H9 (cell line): ENCODE measurements around the gene TNFSF18. TPM values are rescaled to one million over a fixed set of nuclear protein-coding genes. Genes with fewer than 3 reads are reported as not detected.

Experiments used
- DNase-seq: peaks from one replicate; pipeline ENCODE4 v3.0.0-alpha.2; 2017
- H2AFZ ChIP-seq: one replicate; pipeline ENCODE4 v1.6.1; 2013; ENCODE audit warnings: mild to moderate bottlenecking, low read length, control low read depth, moderate library complexity
- H2AK5ac ChIP-seq: 2 replicates; pipeline ENCODE4 v1.6.1; 2013; ENCODE audit warnings: low read length, control low read depth, mixed read lengths; ENCODE audit not compliant: insufficient read length
- H2BK120ac ChIP-seq: one replicate; pipeline ENCODE4 v1.6.1; 2013; ENCODE audit warnings: low read depth, mild to moderate bottlenecking, low read length, control low read depth, inconsistent platforms; ENCODE audit not compliant: poor library complexity, severe bottlenecking
- H2BK12ac ChIP-seq: 2 replicates; pipeline ENCODE4 v1.6.1; 2013; ENCODE audit warnings: low read length, control low read depth, mixed read lengths, low read depth; ENCODE audit not compliant: insufficient read length
- H2BK15ac ChIP-seq: 2 replicates; pipeline ENCODE4 v1.6.1; 2013; ENCODE audit warnings: low read depth, low read length, control low read depth
- H2BK20ac ChIP-seq: one replicate; pipeline ENCODE4 v1.6.1; 2013; ENCODE audit warnings: low read depth, mild to moderate bottlenecking, low read length, control low read depth, inconsistent platforms; ENCODE audit not compliant: poor library complexity, severe bottlenecking
- H2BK5ac ChIP-seq: 2 replicates; pipeline ENCODE4 v1.6.1; 2013; ENCODE audit warnings: low read length, control low read depth, mixed read lengths; ENCODE audit not compliant: insufficient read length
- H3K14ac ChIP-seq: 2 replicates; pipeline ENCODE4 v1.6.1; 2013; ENCODE audit warnings: low read length, control low read depth; ENCODE audit not compliant: insufficient read depth
- H3K18ac ChIP-seq: 2 replicates; pipeline ENCODE4 v1.6.1; 2013; ENCODE audit warnings: low read depth, mild to moderate bottlenecking, mixed read lengths, low read length, control low read depth; ENCODE audit not compliant: insufficient read length
- H3K23ac ChIP-seq: 2 replicates; pipeline ENCODE4 v1.6.1; 2013; ENCODE audit warnings: low read length, control low read depth, mixed read lengths, low read depth; ENCODE audit not compliant: insufficient read length
- H3K23me2 ChIP-seq: 2 replicates; pipeline ENCODE4 v1.6.1; 2013; ENCODE audit warnings: low read depth, mild to moderate bottlenecking, mixed read lengths, low read length, control low read depth; ENCODE audit not compliant: insufficient read length, poor library complexity, severe bottlenecking
- H3K27ac ChIP-seq: 2 replicates; pipeline ENCODE4 v1.5.1; 2013; ENCODE audit warnings: low read length, control low read depth, mixed read lengths, low read depth; ENCODE audit not compliant: insufficient read length
- H3K27me3 ChIP-seq: 2 replicates; pipeline ENCODE4 v1.6.1; 2013; ENCODE audit warnings: low read length, control low read depth, inconsistent platforms; ENCODE audit not compliant: insufficient read depth
- H3K4ac ChIP-seq: 2 replicates; pipeline ENCODE4 v1.6.1; 2013; ENCODE audit warnings: low read depth, mild to moderate bottlenecking, control low read depth, inconsistent platforms, low read length, moderate library complexity
- H3K4me1 ChIP-seq: 2 replicates; pipeline ENCODE4 v1.6.1; 2013; ENCODE audit warnings: low read length, control low read depth, inconsistent platforms; ENCODE audit not compliant: insufficient read depth
- H3K4me2 ChIP-seq: 2 replicates; pipeline ENCODE4 v1.6.1; 2013; ENCODE audit warnings: low read length, control low read depth, mixed read lengths; ENCODE audit not compliant: insufficient read length, insufficient read depth
- H3K56ac ChIP-seq: 2 replicates; pipeline ENCODE4 v1.6.1; 2013; ENCODE audit warnings: low read depth, mild to moderate bottlenecking, mixed read lengths, low read length, control low read depth; ENCODE audit not compliant: insufficient read length
- H3K79me1 ChIP-seq: 2 replicates; pipeline ENCODE4 v1.6.1; 2013; ENCODE audit warnings: low read depth, mild to moderate bottlenecking, moderate library complexity, low read length, control low read depth, inconsistent platforms; ENCODE audit not compliant: insufficient read depth, poor library complexity, severe bottlenecking
- H3K79me2 ChIP-seq: 2 replicates; pipeline ENCODE4 v1.6.1; 2013; ENCODE audit warnings: low read length, control low read depth, inconsistent platforms; ENCODE audit not compliant: insufficient read depth
- H3K9ac ChIP-seq: 2 replicates; pipeline ENCODE4 v1.6.1; 2013; ENCODE audit warnings: low read length, control low read depth, mixed read lengths; ENCODE audit not compliant: insufficient read length; ENCODE audit errors: extremely low read depth
- H3K9me3 ChIP-seq: one replicate; pipeline ENCODE4 v1.6.1; 2013; ENCODE audit warnings: low read depth, low read length, inconsistent platforms; ENCODE audit not compliant: control insufficient read depth
- H3T11ph ChIP-seq: one replicate; pipeline ENCODE4 v1.6.1; 2013; ENCODE audit warnings: mild to moderate bottlenecking, low read length, control low read depth, inconsistent platforms
- H4K20me1 ChIP-seq: one replicate; pipeline ENCODE4 v1.6.1; 2013; ENCODE audit not compliant: control insufficient read depth, insufficient read length, insufficient read depth
- H4K5ac ChIP-seq: 2 replicates; pipeline ENCODE4 v1.6.1; 2013; ENCODE audit warnings: low read depth, mild to moderate bottlenecking, mixed read lengths, low read length, control low read depth; ENCODE audit not compliant: insufficient read length
- H4K8ac ChIP-seq: replicated peaks from 2 replicates; pipeline ENCODE4 v1.6.1; 2013; ENCODE audit warnings: low read length, control low read depth, mixed read lengths, low read depth; ENCODE audit not compliant: insufficient read length
- H4K91ac ChIP-seq: 2 replicates; pipeline ENCODE4 v1.6.1; 2013; ENCODE audit warnings: low read depth, mild to moderate bottlenecking, moderate library complexity, mixed read lengths, low read length, control low read depth; ENCODE audit not compliant: insufficient read length
- H3K27ac Mint-ChIP-seq, 3 experiments: 2 replicates in 2 of 3; 3 replicates in 1 of 3; pipeline ENCODE4 v1.8.0; 2020 to 2021; ENCODE audit warnings: mixed read lengths in 3 of 3, mild to moderate bottlenecking in 1 of 3, moderate library complexity in 1 of 3
- H3K27me3 Mint-ChIP-seq: 2 replicates; pipeline ENCODE4 v1.8.0; 2021; ENCODE audit warnings: low read depth, mild to moderate bottlenecking, moderate library complexity, mixed read lengths
- H3K36me3 Mint-ChIP-seq, 3 experiments: 2 replicates in 2 of 3; 3 replicates in 1 of 3; pipeline ENCODE4 v1.8.0; 2020 to 2021; ENCODE audit warnings: low read depth in 3 of 3, mixed read lengths in 3 of 3; ENCODE audit not compliant: insufficient read depth in 1 of 3
- H3K4me1 Mint-ChIP-seq, 2 experiments: 2 replicates each; pipeline ENCODE4 v1.8.0; 2020; ENCODE audit warnings: mixed read lengths in 2 of 2
- H3K4me3 Mint-ChIP-seq, 2 experiments: 2 replicates in 1 of 2; 3 replicates in 1 of 2; pipeline ENCODE4 v1.8.0; 2020 to 2021; ENCODE audit warnings: mild to moderate bottlenecking in 2 of 2, mixed read lengths in 2 of 2, moderate library complexity in 1 of 2
- H3K9me3 Mint-ChIP-seq, 2 experiments: 2 replicates in 1 of 2; 3 replicates in 1 of 2; pipeline ENCODE4 v1.8.0; 2020; ENCODE audit warnings: mild to moderate bottlenecking in 2 of 2, mixed read lengths in 2 of 2, moderate library complexity in 1 of 2
- WGBS: extraction: QIAGEN DNeasy Blood & Tissue Kit; methylation state at CpG from one replicate; pipeline ENCODE4 v1.1.7; 2013; ENCODE audit warnings: missing lambda C conversion rate, low lambda C conversion rate, mixed read lengths; ENCODE audit not compliant: insufficient read length; ENCODE audit errors: extremely low coverage; 5-methylcytosine and 5-hydroxymethylcytosine counted together
- total RNA-seq: library from RNA; stranded (reverse); gene quantifications from 2 replicates; pipeline ENCODE4 v1.2.1, GENCODE V29; 2021
- TF ChIP-seq, protein P1 (sequence below): fragments of 200-600 bp; sonication (generic); conservative IDR thresholded peaks from 3 replicates; pipeline ENCODE4 v1.8.0; 2021; ENCODE audit warnings: antibody characterized with exemption, mild to moderate bottlenecking

TNFSF18 gene
- total RNA-seq, 1 experiment from 2014 or later, result not detected

DNA sequence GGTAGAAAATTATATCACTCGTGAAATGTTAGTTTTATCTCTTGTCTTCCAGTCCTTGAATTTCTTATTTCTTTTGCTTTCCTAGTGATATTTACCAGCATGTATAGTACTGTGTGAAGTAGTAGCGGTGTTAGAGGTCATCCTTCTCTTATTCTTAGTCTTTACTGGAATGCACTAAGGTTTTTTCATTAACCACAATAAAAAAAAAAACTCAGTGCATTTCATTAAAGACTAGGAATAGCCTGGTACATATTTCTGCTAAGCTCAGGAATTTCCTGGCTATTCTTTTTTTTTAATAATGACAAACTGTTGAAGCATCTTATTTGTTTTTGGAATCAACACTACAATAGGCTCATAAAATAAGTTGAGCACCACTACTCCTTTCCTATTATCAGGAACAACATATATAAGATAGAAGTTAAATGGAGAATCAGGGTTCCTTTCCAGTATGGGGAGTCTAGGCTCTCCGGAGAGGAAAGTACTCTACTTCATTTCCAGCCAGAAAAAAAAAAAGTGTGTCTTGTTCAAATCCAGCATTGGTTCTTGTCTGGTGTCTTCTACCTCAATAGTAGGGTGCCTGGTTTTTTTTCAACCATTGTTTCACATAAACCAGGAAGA lies 60.0 kb downstream of the TNFSF18 start:
- no peak overlapping the region for H2AK5ac ChIP-seq
- Mint-ChIP-seq H3K4me3 (no peak overlapping the region), H3K4me1 (peaks cover 8 to 19% of the 10 kb centered on the region in 2 experiments), H3K27me3 (no peaks in the 10 kb centered on the region), H3K36me3 (peaks cover 0 to 5% (median 0%) of the 10 kb centered on the region in 3 experiments; a peak in 1 of 7 replicates), H3K9me3 (peaks cover 4% of the 10 kb centered on the region in 2 experiments; a peak in 3 of 5 replicates), H3K27ac (no peak overlapping the region; a peak in 1 of 7 replicates)
- no peak overlapping the region for H2BK5ac ChIP-seq
- H3K56ac ChIP-seq, result no peak overlapping the region
- H3K9me3 ChIP-seq, result no peaks in the 10 kb centered on the region
- TF ChIP-seq, protein P1, sequence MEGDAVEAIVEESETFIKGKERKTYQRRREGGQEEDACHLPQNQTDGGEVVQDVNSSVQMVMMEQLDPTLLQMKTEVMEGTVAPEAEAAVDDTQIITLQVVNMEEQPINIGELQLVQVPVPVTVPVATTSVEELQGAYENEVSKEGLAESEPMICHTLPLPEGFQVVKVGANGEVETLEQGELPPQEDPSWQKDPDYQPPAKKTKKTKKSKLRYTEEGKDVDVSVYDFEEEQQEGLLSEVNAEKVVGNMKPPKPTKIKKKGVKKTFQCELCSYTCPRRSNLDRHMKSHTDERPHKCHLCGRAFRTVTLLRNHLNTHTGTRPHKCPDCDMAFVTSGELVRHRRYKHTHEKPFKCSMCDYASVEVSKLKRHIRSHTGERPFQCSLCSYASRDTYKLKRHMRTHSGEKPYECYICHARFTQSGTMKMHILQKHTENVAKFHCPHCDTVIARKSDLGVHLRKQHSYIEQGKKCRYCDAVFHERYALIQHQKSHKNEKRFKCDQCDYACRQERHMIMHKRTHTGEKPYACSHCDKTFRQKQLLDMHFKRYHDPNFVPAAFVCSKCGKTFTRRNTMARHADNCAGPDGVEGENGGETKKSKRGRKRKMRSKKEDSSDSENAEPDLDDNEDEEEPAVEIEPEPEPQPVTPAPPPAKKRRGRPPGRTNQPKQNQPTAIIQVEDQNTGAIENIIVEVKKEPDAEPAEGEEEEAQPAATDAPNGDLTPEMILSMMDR, result no peak
- no peak overlapping the region for H3K4me2 ChIP-seq
- WGBS, result no CpG with 5 or more reads among the region's 3 CpGs
- H2BK120ac ChIP-seq, result no peak overlapping the region
- no peak overlapping the region for H4K91ac ChIP-seq
- no peaks in the 10 kb centered on the region for H4K20me1 ChIP-seq
- no peak overlapping the region for H3K27ac ChIP-seq
- no peak for DNase-seq
- H4K5ac ChIP-seq, result no peak overlapping the region
- no peaks in the 10 kb centered on the region for H3K23me2 ChIP-seq
- no peak overlapping the region for H2BK15ac ChIP-seq
- H3K14ac ChIP-seq, result no peak overlapping the region
- H3K4me1 ChIP-seq, result 0 out of 2 replicates have a peak, but pooled peaks cover 3% of the 10 kb centered on the region
- no peak overlapping the region for H2BK12ac ChIP-seq
- H3K9ac ChIP-seq, result no peak overlapping the region
- H3K18ac ChIP-seq, result no peak overlapping the region
- no peaks in the 10 kb centered on the region for H3K27me3 ChIP-seq
- H3K23ac ChIP-seq, result no peak overlapping the region
- no peak overlapping the region for H3T11ph ChIP-seq
- H3K79me2 ChIP-seq, result no peaks in the 10 kb centered on the region
- H4K8ac ChIP-seq, result no peak overlapping the region
- H2AFZ ChIP-seq, result no peak overlapping the region
- no peak overlapping the region for H2BK20ac ChIP-seq
- H3K79me1 ChIP-seq, result no peaks in the 10 kb centered on the region
- no peak overlapping the region for H3K4ac ChIP-seq

Other genes with a start within 250 kb of the TNFSF18 start
- 0.28 and 0.29 TPM in 2 replicates for gene TNFSF4, start 156.4 kb upstream of the TNFSF18 start, total RNA-seq